GM12892 (cell line): ENCODE results near the gene STK32B.

Experiments
- DNase-seq: peaks from one replicate; pipeline ENCODE4 v3.0.0; 2011; ENCODE audit not compliant: insufficient read length
- FAIRE-seq: peaks from 2 replicates; lab custom pipeline; 2011; peaks lifted over from hg19 to GRCh38; lab: Jason Lieb, UNC
- POLR2A ChIP-seq: IDR thresholded peaks from 2 replicates; pipeline ENCODE4 v1.6.1; 2011; ENCODE audit warnings: low read depth, low read length, control low read depth
- POLR2AphosphoS5 ChIP-seq: IDR thresholded peaks from 2 replicates; pipeline ENCODE4 v1.6.1; 2011; ENCODE audit warnings: low read depth, low read length, control low read depth
- TAF1 ChIP-seq: IDR thresholded peaks from 2 replicates; pipeline ENCODE4 v1.6.1; 2011; ENCODE audit warnings: low read depth, mild to moderate bottlenecking, control low read depth, low read length, borderline replicate concordance

The STK32B gene

GRCh38 chr4:5389756-5390310, 338.6 kb downstream of the STK32B start:
- TF ChIP-seq POLR2A = no peak
- TF ChIP-seq TAF1 = no peak
- no peak for FAIRE-seq
- DNase-seq = no peak

- DNase-seq (no peak), FAIRE-seq (no peak)
- TF ChIP-seq POLR2A (no peak), POLR2AphosphoS5 (no peak), TAF1 (no peak)
These were observed 340.2 kb downstream of the STK32B start for GRCh38 chr4:5391492-5391891.

- FAIRE-seq (no peak), DNase-seq (no peak)
- TF ChIP-seq TAF1 = no peak
- no peak for TF ChIP-seq POLR2A
- no peak for TF ChIP-seq POLR2AphosphoS5
These were observed 342.7 kb downstream of the STK32B start for GRCh38 chr4:5393911-5394513.

GRCh38 chr4:5395781-5396180, 344.5 kb downstream of the STK32B start:
- FAIRE-seq (no peak), DNase-seq (no peak)
- TF ChIP-seq TAF1 (no peak), POLR2A (no peak), POLR2AphosphoS5 (no peak)

GRCh38 chr4:5398056-5398455, 346.8 kb downstream of the STK32B start:
- FAIRE-seq = no peak
- TF ChIP-seq TAF1 = no peak
- no peak for TF ChIP-seq POLR2AphosphoS5
- TF ChIP-seq POLR2A = no peak
- DNase-seq = no peak

- TF ChIP-seq POLR2AphosphoS5 (no peak), TAF1 (no peak), POLR2A (no peak)
- FAIRE-seq (no peak), DNase-seq (no peak)
These were observed 347.8 kb downstream of the STK32B start for GRCh38 chr4:5399124-5399523.

GRCh38 chr4:5399790-5400421, 348.6 kb downstream of the STK32B start:
- no peak for TF ChIP-seq POLR2A
- TF ChIP-seq TAF1 = no peak
- no peak for TF ChIP-seq POLR2AphosphoS5
- DNase-seq = no peak
- no peak for FAIRE-seq

- no peak for FAIRE-seq
- TF ChIP-seq POLR2A (no peak), TAF1 (no peak), POLR2AphosphoS5 (no peak)
- no peak for DNase-seq
These were observed 352.6 kb downstream of the STK32B start for GRCh38 chr4:5403746-5404497.

- no peak for DNase-seq
- no peak for TF ChIP-seq POLR2AphosphoS5
- no peak for TF ChIP-seq POLR2A
- no peak for TF ChIP-seq TAF1
- no peak for FAIRE-seq
These were observed 358.0 kb downstream of the STK32B start for GRCh38 chr4:5409237-5409636.

GRCh38 chr4:5409972-5410618, 358.8 kb downstream of the STK32B start:
- no peak for DNase-seq
- TF ChIP-seq POLR2A (no peak), TAF1 (no peak), POLR2AphosphoS5 (no peak)

GRCh38 chr4:5412296-5412695, 361.0 kb downstream of the STK32B start:
- DNase-seq = no peak
- TF ChIP-seq POLR2AphosphoS5 = no peak
- no peak for TF ChIP-seq POLR2A
- TF ChIP-seq TAF1 = no peak
- no peak for FAIRE-seq

More at GRCh38 chr4:5409972-5410618, 358.8 kb downstream of the STK32B start:
- FAIRE-seq = no peak

- no peak for TF ChIP-seq POLR2AphosphoS5
- TF ChIP-seq TAF1 = no peak
- no peak for TF ChIP-seq POLR2A
- DNase-seq (no peak), FAIRE-seq (no peak)
These were observed 361.5 kb downstream of the STK32B start for GRCh38 chr4:5412751-5413150.
